Sigmoid colon (tissue), 3 donors: ENCODE results near the gene STK11IP.

ENCODE experiments used
- POLR2A ChIP-seq, 2 donors: fragments of 450-650 bp; IDR thresholded peaks; one replicate each; pipeline ENCODE4 v1.6.1; 2016; ENCODE audit warnings: antibody characterized with exemption in 2 of 2, mild to moderate bottlenecking in 2 of 2, moderate library complexity in 2 of 2
- TF ChIP-seq, protein P1 (sequence below), 4 experiments: fragments of 450-650 bp in 3 of 4; fragments of 200-600 bp in 1 of 4; IDR thresholded peaks; one replicate each; pipeline ENCODE4 v1.5.1; 2016 to 2019; ENCODE audit warnings: antibody characterized with exemption in 4 of 4, mild to moderate bottlenecking in 3 of 4, moderate library complexity in 2 of 4

DNA sequence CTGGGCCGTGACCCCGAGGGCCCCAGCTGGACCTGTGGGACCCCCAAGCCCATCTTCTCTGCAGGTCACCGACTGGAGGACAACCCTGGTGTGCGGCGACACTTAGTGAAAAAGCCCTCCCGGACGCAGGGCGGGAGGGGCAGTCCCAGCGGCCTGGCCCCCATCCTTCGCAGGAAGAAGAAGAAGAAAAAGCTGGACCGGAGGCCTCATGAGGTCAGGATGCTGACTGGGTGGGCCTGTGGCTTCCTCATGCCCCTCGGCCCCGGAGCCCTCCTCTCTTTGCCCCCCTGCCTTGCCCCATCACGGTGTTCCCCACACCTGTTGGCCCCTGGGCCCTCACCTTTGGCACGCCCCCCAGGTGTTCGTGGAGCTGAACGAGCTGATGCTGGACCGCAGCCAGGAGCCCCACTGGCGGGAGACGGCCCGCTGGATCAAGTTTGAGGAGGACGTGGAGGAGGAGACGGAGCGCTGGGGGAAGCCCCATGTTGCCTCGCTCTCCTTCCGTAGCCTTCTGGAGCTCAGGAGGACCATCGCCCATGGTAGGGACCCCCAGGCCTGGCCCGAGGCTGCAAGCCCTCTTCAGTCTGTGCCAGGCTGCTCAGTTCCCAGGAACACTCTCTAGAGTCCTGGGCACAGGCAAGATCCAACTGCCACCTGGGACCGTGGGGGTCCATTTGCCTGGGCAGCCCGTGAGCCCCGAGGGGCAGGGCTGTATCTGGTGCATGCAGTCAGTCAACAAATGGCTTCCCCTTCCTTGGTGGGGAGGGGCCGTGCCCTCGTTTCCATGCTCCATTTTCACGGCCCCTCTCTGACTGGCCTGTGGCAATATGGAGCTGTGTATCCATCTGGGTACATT, 34.5 kb downstream of the STK11IP start:
- TF ChIP-seq, protein P1, sequence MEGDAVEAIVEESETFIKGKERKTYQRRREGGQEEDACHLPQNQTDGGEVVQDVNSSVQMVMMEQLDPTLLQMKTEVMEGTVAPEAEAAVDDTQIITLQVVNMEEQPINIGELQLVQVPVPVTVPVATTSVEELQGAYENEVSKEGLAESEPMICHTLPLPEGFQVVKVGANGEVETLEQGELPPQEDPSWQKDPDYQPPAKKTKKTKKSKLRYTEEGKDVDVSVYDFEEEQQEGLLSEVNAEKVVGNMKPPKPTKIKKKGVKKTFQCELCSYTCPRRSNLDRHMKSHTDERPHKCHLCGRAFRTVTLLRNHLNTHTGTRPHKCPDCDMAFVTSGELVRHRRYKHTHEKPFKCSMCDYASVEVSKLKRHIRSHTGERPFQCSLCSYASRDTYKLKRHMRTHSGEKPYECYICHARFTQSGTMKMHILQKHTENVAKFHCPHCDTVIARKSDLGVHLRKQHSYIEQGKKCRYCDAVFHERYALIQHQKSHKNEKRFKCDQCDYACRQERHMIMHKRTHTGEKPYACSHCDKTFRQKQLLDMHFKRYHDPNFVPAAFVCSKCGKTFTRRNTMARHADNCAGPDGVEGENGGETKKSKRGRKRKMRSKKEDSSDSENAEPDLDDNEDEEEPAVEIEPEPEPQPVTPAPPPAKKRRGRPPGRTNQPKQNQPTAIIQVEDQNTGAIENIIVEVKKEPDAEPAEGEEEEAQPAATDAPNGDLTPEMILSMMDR (IDR thresholded peaks at IDR 0.05) = no peak
- no peak for TF ChIP-seq POLR2A (IDR thresholded peaks at IDR 0.05)
